ENCODE measurements around the gene MRPL44. TPM values are rescaled to one million over a fixed set of nuclear protein-coding genes. Genes with fewer than 3 reads are reported as not detected.

The MRPL44 gene
- total and polyA plus RNA-seq, 11 donors, result 20.7 to 54.2 (median 38.2) TPM

DNA sequence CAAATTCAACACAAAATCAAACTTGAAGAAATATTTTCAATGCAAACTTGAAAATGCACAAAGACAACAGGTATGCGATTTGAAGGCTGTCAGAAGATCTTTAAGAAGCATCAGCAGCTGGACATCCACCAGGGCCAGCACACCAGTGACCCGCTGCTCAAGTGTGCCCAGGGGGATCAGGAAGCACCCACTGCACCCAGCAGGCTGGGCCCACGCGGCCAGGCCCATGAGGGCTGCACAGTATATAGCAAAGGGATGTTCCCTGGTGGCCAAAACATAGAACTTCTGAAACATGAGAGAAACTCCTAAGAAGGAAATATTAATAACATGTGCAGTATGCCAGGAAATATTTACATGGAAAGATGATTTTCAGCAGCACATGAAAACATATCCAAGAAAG is 37.2 kb upstream of the MRPL44 start:
- 95 to 98% (median 96%) methylated on average over 4 of the region's 4 CpGs for WGBS, 4 donors
- Histone ChIP-seq H3K4me1 (peaks cover 0 to 78% (median 5%) of the 10 kb centered on the region in 12 donors), H3K9me3 (no peaks in the 10 kb centered on the region), H3K27ac (no peak overlapping the region), H3K4me3 (no peak overlapping the region), H3K27me3 (no peaks in the 10 kb centered on the region), H3K36me3 (peaks cover 0 to 32% (median 25%) of the 10 kb centered on the region in 9 donors)
- no peak for TF ChIP-seq POLR2A (IDR thresholded peaks at IDR 0.05)
- TF ChIP-seq, protein P1, sequence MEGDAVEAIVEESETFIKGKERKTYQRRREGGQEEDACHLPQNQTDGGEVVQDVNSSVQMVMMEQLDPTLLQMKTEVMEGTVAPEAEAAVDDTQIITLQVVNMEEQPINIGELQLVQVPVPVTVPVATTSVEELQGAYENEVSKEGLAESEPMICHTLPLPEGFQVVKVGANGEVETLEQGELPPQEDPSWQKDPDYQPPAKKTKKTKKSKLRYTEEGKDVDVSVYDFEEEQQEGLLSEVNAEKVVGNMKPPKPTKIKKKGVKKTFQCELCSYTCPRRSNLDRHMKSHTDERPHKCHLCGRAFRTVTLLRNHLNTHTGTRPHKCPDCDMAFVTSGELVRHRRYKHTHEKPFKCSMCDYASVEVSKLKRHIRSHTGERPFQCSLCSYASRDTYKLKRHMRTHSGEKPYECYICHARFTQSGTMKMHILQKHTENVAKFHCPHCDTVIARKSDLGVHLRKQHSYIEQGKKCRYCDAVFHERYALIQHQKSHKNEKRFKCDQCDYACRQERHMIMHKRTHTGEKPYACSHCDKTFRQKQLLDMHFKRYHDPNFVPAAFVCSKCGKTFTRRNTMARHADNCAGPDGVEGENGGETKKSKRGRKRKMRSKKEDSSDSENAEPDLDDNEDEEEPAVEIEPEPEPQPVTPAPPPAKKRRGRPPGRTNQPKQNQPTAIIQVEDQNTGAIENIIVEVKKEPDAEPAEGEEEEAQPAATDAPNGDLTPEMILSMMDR (IDR thresholded peaks at IDR 0.05), result no peak
- intact Hi-C loops (cut with DNase I), result no loop called here
- DNase-seq (no peak), ATAC-seq (peak in 1 of 4 donors; percentile 33)

DNA sequence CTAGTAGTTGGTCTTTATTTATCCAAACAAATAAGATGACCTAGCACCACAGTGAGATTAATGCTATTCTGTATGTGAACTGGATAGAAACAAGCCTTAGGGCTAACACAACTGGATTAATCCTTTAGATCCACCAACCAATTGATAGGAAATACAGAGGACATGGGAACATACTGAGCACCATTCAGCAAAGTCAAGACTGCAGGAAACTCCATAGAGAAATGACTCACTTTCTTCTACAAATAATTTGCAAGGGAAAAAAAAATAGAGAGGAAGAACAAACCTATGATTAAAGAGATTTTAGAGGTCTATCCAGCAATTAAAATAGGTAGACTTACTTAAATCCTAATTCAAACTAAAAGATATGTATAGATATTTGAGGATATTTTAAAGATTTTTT is 36.1 kb upstream of the MRPL44 start:
- no peak for ATAC-seq
- H3K9me3 ChIP-seq, result peaks cover 0 to 3% (median 0%) of the 10 kb centered on the region in 12 donors
- no peak overlapping the region for H3K27ac ChIP-seq
- TF ChIP-seq POLR2A (IDR thresholded peaks at IDR 0.05), result no peak
- TF ChIP-seq, protein P1 (IDR thresholded peaks at IDR 0.05), result no peak
- intact Hi-C loops (cut with DNase I), result no loop called here
- DNase-seq, result no peak
- peaks cover 0 to 26% (median 16%) of the 10 kb centered on the region in 9 donors for H3K36me3 ChIP-seq
- H3K4me1 ChIP-seq, result peaks cover 0 to 76% (median 5%) of the 10 kb centered on the region in 12 donors
- H3K27me3 ChIP-seq, result no peaks in the 10 kb centered on the region
- no peak overlapping the region for H3K4me3 ChIP-seq

DNA sequence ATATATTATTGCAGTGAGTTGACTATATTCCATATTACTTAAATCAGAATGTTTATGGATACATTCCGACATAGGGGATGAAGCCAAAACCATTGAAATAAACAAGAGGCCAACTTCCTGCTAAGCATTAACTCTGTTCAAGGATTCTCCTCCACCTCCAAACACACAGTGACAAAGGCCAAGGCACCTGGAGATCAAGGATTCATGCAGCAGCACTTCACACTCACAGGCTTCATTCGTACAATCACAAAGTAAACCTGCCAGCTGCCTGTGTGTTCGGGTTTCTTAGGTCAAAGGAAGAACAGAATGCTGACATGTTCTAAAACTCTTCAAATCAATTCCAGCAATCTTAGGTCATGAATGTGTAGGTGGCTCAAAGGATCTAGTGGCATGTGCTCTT is 35.0 kb upstream of the MRPL44 start:
- WGBS, 4 donors, result 82 to 87% (median 84%) methylated on average over 3 of the region's 3 CpGs
- Histone ChIP-seq H3K36me3 (peaks cover 0 to 14% (median 4%) of the 10 kb centered on the region in 9 donors), H3K27ac (no peak overlapping the region), H3K27me3 (no peaks in the 10 kb centered on the region), H3K4me3 (no peak overlapping the region), H3K9me3 (peaks cover 0 to 12% (median 6%) of the 10 kb centered on the region in 12 donors), H3K4me1 (peaks cover 0 to 71% (median 5%) of the 10 kb centered on the region in 12 donors)
- TF ChIP-seq, protein P1 (IDR thresholded peaks at IDR 0.05), result no peak
- TF ChIP-seq POLR2A (IDR thresholded peaks at IDR 0.05), result no peak
- DNase-seq (no peak), ATAC-seq (no peak)
- intact Hi-C loops (cut with DNase I), result no loop called here

DNA sequence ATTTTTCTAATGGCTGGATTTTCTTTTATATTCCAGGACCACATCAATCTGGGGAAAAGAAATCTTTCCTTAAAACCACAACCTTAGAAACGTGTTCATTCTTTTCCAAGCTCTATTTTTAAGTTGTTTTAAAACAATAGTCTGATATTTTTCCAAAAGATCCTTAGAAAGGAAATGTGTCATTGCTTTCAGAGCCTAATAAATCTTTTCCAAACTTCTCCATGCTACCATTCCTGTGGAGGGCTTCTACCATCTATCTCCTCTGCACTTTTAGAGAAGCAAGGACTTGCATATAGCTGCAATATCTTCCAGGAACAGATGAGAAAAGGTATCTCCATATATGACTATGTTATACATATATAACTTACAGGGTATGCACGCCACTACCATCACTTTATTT is 33.3 kb upstream of the MRPL44 start:
- no peaks in the 10 kb centered on the region for H3K27me3 ChIP-seq
- H3K27ac ChIP-seq, result peak overlapping the region in 1 of 12 donors; percentile 30
- no peak for TF ChIP-seq POLR2A (IDR thresholded peaks at IDR 0.05)
- WGBS, 4 donors, result 76 to 82% (median 79%) methylated on average over 2 of the region's 2 CpGs
- DNase-seq (no peak), ATAC-seq (no peak)
- H3K9me3 ChIP-seq, result peaks cover 0 to 19% (median 6%) of the 10 kb centered on the region in 12 donors
- H3K36me3 ChIP-seq, result peaks cover 0 to 8% (median 0%) of the 10 kb centered on the region in 9 donors
- intact Hi-C loops (cut with DNase I), result no loop called here
- H3K4me1 ChIP-seq, result peaks cover 0 to 61% (median 5%) of the 10 kb centered on the region in 12 donors
- H3K4me3 ChIP-seq, result no peak overlapping the region

DNA sequence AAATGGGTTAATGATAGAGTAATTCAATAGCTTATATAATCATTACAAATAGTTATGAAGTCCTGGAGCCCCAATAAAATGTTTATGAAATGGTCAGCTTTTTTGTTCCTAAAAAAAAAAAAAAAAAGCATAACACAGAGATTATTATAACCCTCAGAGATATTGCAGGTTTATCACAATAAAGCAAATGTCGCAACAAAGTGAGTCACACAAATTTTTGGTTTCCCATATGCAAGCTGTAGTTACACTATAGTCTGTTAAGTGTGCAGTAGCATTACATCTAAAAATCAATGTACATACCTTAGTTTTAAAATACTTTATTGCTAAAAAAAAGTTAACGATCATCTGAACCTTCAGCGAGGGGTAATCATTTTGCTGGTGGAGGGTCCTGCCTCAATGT is 32.2 kb upstream of the MRPL44 start:
- ATAC-seq (no peak), DNase-seq (no peak)
- intact Hi-C loops (cut with DNase I), result no loop called here
- no peak overlapping the region for H3K4me3 ChIP-seq
- H3K27ac ChIP-seq, result no peak overlapping the region
- 96 to 98% (median 97%) methylated on average over 3 of the region's 3 CpGs for WGBS, 4 donors
- H3K36me3 ChIP-seq, result peaks cover 0 to 8% (median 0%) of the 10 kb centered on the region in 9 donors
- H3K27me3 ChIP-seq, result no peaks in the 10 kb centered on the region
- peaks cover 0 to 19% (median 6%) of the 10 kb centered on the region in 12 donors for H3K9me3 ChIP-seq
- TF ChIP-seq POLR2A (IDR thresholded peaks at IDR 0.05), result no peak
- TF ChIP-seq, protein P1 (IDR thresholded peaks at IDR 0.05), result no peak
- peaks cover 0 to 62% (median 6%) of the 10 kb centered on the region in 12 donors for H3K4me1 ChIP-seq

All from heart left ventricle (tissue), 16 donors.